GM12878 (cell line): Measurements from ENCODE around the gene XPOT. TPM values are rescaled to one million over a fixed set of nuclear protein-coding genes. Genes with fewer than 3 reads are reported as not detected.

Experiments
- ATAC-seq: fragments of 200-7000 bp; cut with Tn5 transposase; 3 replicates; pipeline ENCODE4 v1.9.1; 2020; ENCODE audit warnings: mild to moderate bottlenecking, moderate library complexity
- BruUV-seq: library from RNA; stranded (reverse); fragments of 400-500 nt; replicated peaks from 2 replicates; lab custom pipeline; 2021; lab: Mats Ljungman, UMichigan
- CTCF ChIA-PET: fragments of 300-600 bp; sonication (Branson Sonifier 250); formaldehyde crosslinking; extraction: SDS; loops from one replicate; lab custom pipeline; 2021; ENCODE audit warnings: inconsistent platforms; lab: Yijun Ruan, JAX
- POLR2A ChIA-PET: fragments of 350-600 bp; formaldehyde crosslinking; extraction: SDS; loops from one replicate; lab custom pipeline; 2021; ENCODE audit warnings: inconsistent platforms; lab: Charles Lee
- RAD21 ChIA-PET: fragments of 300-600 bp; sonication (Branson Sonifier 250); formaldehyde crosslinking; loops from one replicate; lab custom pipeline; 2023; ENCODE audit warnings: antibody characterized with exemption; ENCODE audit not compliant: unreplicated experiment; lab: Charles Lee
- SMC1A ChIA-PET: fragments of 300-600 bp; sonication (Branson Sonifier 250); formaldehyde crosslinking; loops from one replicate; lab custom pipeline; 2023; ENCODE audit not compliant: unreplicated experiment, uncharacterized antibody; lab: Charles Lee
- DNase-seq: peaks from one replicate; pipeline ENCODE4 v3.0.0-alpha.2; 2011; ENCODE audit warnings: low read depth, low spot score
- FAIRE-seq: peaks from 3 replicates; lab custom pipeline; 2011; peaks lifted over from hg19 to GRCh38; lab: Jason Lieb, UNC
- H2AFZ ChIP-seq: 2 replicates; pipeline ENCODE4 v1.6.0; 2011; ENCODE audit warnings: low read depth, low read length, control low read depth; ENCODE audit not compliant: control insufficient read depth
- H3K27ac ChIP-seq: 2 replicates; pipeline ENCODE4 v1.5.1; 2011; ENCODE audit warnings: control low read depth; ENCODE audit not compliant: control insufficient read depth, insufficient read depth
- H3K27me3 ChIP-seq, 2 experiments: replicated peaks in 1 of 2; 2 replicates each; pipeline versions ENCODE4 v1.6.0 to v1.6.1; 2011; ENCODE audit warnings: low read length in 1 of 2; ENCODE audit not compliant: control insufficient read depth in 2 of 2, insufficient read depth in 2 of 2
- H3K36me3 ChIP-seq, 2 experiments: 2 replicates each; pipeline ENCODE4 v1.5.1; 2011; ENCODE audit warnings: low read length in 1 of 2; ENCODE audit not compliant: control insufficient read depth in 2 of 2, insufficient read depth in 2 of 2
- H3K4me1 ChIP-seq: 2 replicates; pipeline ENCODE4 v1.6.1; 2011; ENCODE audit warnings: mild to moderate bottlenecking, low read length, moderate library complexity, mixed read lengths; ENCODE audit not compliant: control insufficient read depth, insufficient read depth
- H3K4me2 ChIP-seq: 2 replicates; pipeline ENCODE4 v1.6.0; 2011; ENCODE audit warnings: control low read depth; ENCODE audit not compliant: control insufficient read depth, insufficient read depth
- H3K4me3 ChIP-seq: fragments of 200-600 bp; sonication (generic); 2 replicates; pipeline ENCODE4 v1.5.1; 2016
- H3K79me2 ChIP-seq: 2 replicates; pipeline ENCODE4 v1.6.0; 2011; ENCODE audit warnings: low read length; ENCODE audit not compliant: control insufficient read depth, insufficient read depth
- H3K9ac ChIP-seq: 2 replicates; pipeline ENCODE4 v1.8.0; 2011; ENCODE audit warnings: low read length, control low read depth, mixed read lengths; ENCODE audit not compliant: control insufficient read depth, insufficient read depth
- H3K9me3 ChIP-seq: replicated peaks from 3 replicates; pipeline ENCODE4 v1.5.1; 2011; ENCODE audit warnings: mild to moderate bottlenecking, low read length; ENCODE audit not compliant: control insufficient read depth, insufficient read depth
- H4K20me1 ChIP-seq: 2 replicates; pipeline ENCODE4 v1.6.0; 2011; ENCODE audit not compliant: control insufficient read depth, insufficient read depth
- BMI1 ChIP-seq: fragments of 450-650 bp; IDR thresholded peaks from 2 replicates; pipeline ENCODE4 v1.6.1; 2016; ENCODE audit warnings: mild to moderate bottlenecking, moderate library complexity, borderline replicate concordance
- CEBPB ChIP-seq, 2 experiments: fragments of 150-350 bp in 1 of 2; IDR thresholded peaks; 2 replicates each; pipeline ENCODE4 v1.6.1; 2012 to 2014; ENCODE audit warnings: low read depth in 2 of 2, low read length in 2 of 2, borderline replicate concordance in 1 of 2, inconsistent platforms in 1 of 2
- DPF2 ChIP-seq: fragments of 450-650 bp; IDR thresholded peaks from 2 replicates; pipeline ENCODE4 v1.6.1; 2017; ENCODE audit warnings: mild to moderate bottlenecking
- ESRRA ChIP-seq: IDR thresholded peaks from 2 replicates; pipeline ENCODE4 v1.6.1; 2012; ENCODE audit warnings: mild to moderate bottlenecking, low read length, improper control_type of control experiment
- HDAC2 ChIP-seq: fragments of 200-600 bp; sonication (generic); IDR thresholded peaks from 2 replicates; pipeline ENCODE4 v1.6.1; 2017
- HDAC6 ChIP-seq: fragments of 200-600 bp; sonication (generic); IDR thresholded peaks from one replicate; pipeline ENCODE4 v1.8.0; 2017; ENCODE audit warnings: antibody characterized with exemption; ENCODE audit not compliant: unreplicated experiment
- HDGF ChIP-seq: fragments of 450-650 bp; IDR thresholded peaks from 2 replicates; pipeline ENCODE4 v1.6.1; 2016; ENCODE audit warnings: antibody characterized with exemption
- IRF5 ChIP-seq: fragments of 450-650 bp; IDR thresholded peaks from 2 replicates; pipeline ENCODE4 v1.6.1; 2017; ENCODE audit warnings: borderline replicate concordance
- NFIC ChIP-seq: IDR thresholded peaks from 2 replicates; pipeline ENCODE4 v1.6.1; 2012; ENCODE audit warnings: low read depth, mild to moderate bottlenecking, inconsistent platforms, low read length, moderate library complexity
- PML ChIP-seq: IDR thresholded peaks from 2 replicates; pipeline ENCODE4 v1.6.1; 2012; ENCODE audit warnings: low read length, inconsistent platforms
- RELA ChIP-seq: fragments of 450-650 bp; IDR thresholded peaks from 2 replicates; pipeline ENCODE4 v1.8.0; 2014; ENCODE audit warnings: borderline replicate concordance; ENCODE audit not compliant: partially characterized antibody
- SRF ChIP-seq, 2 experiments: IDR thresholded peaks; 2 replicates each; pipeline ENCODE4 v1.6.1; 2011; ENCODE audit warnings: low read depth in 2 of 2, low read length in 2 of 2, mild to moderate bottlenecking in 1 of 2, moderate library complexity in 1 of 2
- STAT1 ChIP-seq: fragments of 450-650 bp; conservative IDR thresholded peaks from 2 replicates; pipeline ENCODE4 v1.6.1; 2014; ENCODE audit warnings: antibody characterized with exemption, mild to moderate bottlenecking
- SUZ12 ChIP-seq: fragments of 200-600 bp; sonication (generic); IDR thresholded peaks from one replicate; pipeline ENCODE4 v1.6.1; 2018; ENCODE audit warnings: antibody characterized with exemption, mild to moderate bottlenecking; ENCODE audit not compliant: unreplicated experiment
- USF2 ChIP-seq: IDR thresholded peaks from 2 replicates; pipeline ENCODE4 v1.6.1; 2011; ENCODE audit warnings: low read depth, low read length, improper control_type of control experiment, borderline replicate concordance
- ZNF207 ChIP-seq: fragments of 450-650 bp; IDR thresholded peaks from 2 replicates; pipeline ENCODE4 v1.6.1; 2014; ENCODE audit warnings: antibody characterized with exemption, mild to moderate bottlenecking, borderline replicate concordance
- ZNF384 ChIP-seq: IDR thresholded peaks from 2 replicates; pipeline ENCODE4 v1.6.1; 2012; ENCODE audit warnings: low read depth, mild to moderate bottlenecking, low read length, improper control_type of control experiment, borderline replicate concordance
- ZNF622 ChIP-seq: fragments of 450-650 bp; IDR thresholded peaks from 2 replicates; pipeline ENCODE4 v1.6.1; 2017; ENCODE audit warnings: mild to moderate bottlenecking, inconsistent platforms
- ZNF687 ChIP-seq: fragments of 450-650 bp; IDR thresholded peaks from 2 replicates; pipeline ENCODE4 v1.6.1; 2017; ENCODE audit warnings: mild to moderate bottlenecking, moderate library complexity
- ZSCAN29 ChIP-seq: fragments of 450-650 bp; IDR thresholded peaks from 2 replicates; pipeline ENCODE4 v1.6.1; 2017; ENCODE audit warnings: mild to moderate bottlenecking, moderate library complexity
- WGBS: methylation state at CpG from one replicate; pipeline ENCODE4 v1.1.6; 2016; ENCODE audit warnings: low lambda C conversion rate; ENCODE audit not compliant: insufficient replicate concordance, insufficient coverage; ENCODE audit errors: missing lambda C conversion rate; 5-methylcytosine and 5-hydroxymethylcytosine counted together
- in situ Hi-C: fragments of 300-500 bp; cut with MboI; formaldehyde crosslinking; loops from 9 replicates; pipeline ENCODE4 v1.14.3; 2018; ENCODE audit warnings: mixed read lengths
- intact Hi-C: fragments of 100-400 bp; cut with micrococcal nuclease; formaldehyde crosslinking; loops from one replicate; pipeline ENCODE4 v1.14.2; 2022; ENCODE audit not compliant: unreplicated experiment
- polyA plus RNA-seq, 11 experiments: library from polyadenylated mRNA; depleted of rRNA in 4 of 11; unstranded in 6 of 11; stranded (reverse) in 5 of 11; fragments of >200 nt; fragmentation: Nextera tagmentation in 4 of 11; fragmentation: Illumina TruSeq in 1 of 11; extraction: Ambion mirVana in 4 of 11; extraction: Trizol in 1 of 11; gene quantifications; 1 replicate in 1 of 11; 2 replicates in 10 of 11; pipeline versions ENCODE4 v1.2.1 to v1.2.3, GENCODE V29; 2011 to 2016; ENCODE audit warnings: inconsistent platforms in 2 of 11, missing spikeins in 2 of 11, low read depth in 1 of 11
- total RNA-seq, 4 experiments: library from RNA; depleted of rRNA in 3 of 4; stranded (reverse); fragments of >200 nt in 3 of 4; fragmentation: Illumina TruSeq in 1 of 4; extraction: Trizol in 1 of 4; gene quantifications; 2 replicates each; pipeline versions ENCODE4 v1.2.1 to v1.2.3, GENCODE V29; 2013 to 2021

XPOT gene
- total and polyA plus RNA-seq, 10 of the 15 experiments (the other 5 are each of a cell fraction or from before 2014, with no cell fraction given): 11.9 to 66.3 (median 54.7) TPM

GRCh38 chr12:64411427-64411826 lies 7.2 kb downstream of the XPOT start (continued):
- TF ChIP-seq DPF2 (no peak), SRF (IDR thresholded peaks at IDR 0.05; ENCODE audit: low read depth in 2 of 2, low read length in 2 of 2) (no peak), NFIC (no peak), PML (no peak), HDAC2 (no peak), STAT1 (no peak)

GRCh38 chr12:64412459-64412858 lies 8.3 kb downstream of the XPOT start:
- FAIRE-seq (no peak), DNase-seq (no peak), ATAC-seq (no peak)
- CTCF ChIA-PET: no interaction called here
- intact Hi-C loops (no loop called here), in situ Hi-C loops (no loop called here)
- Histone ChIP-seq H3K79me2 (peaks cover 9% of the 10 kb centered on the region), H3K9ac (no peak overlapping the region), H3K4me1 (no peaks in the 10 kb centered on the region), H3K27ac (no peak overlapping the region), H3K4me3 (no peak overlapping the region), H3K27me3 (no peaks in the 10 kb centered on the region), H2AFZ (no peak overlapping the region), H3K9me3 (no peaks in the 10 kb centered on the region), H3K4me2 (no peak overlapping the region), H4K20me1 (no peaks in the 10 kb centered on the region), H3K36me3 (peaks cover 3 to 12% of the 10 kb centered on the region in 2 experiments; a peak in 3 of 4 replicates)
- no TSS peak for BruUV-seq
- POLR2A ChIA-PET: no interaction called here
- SMC1A ChIA-PET: interaction anchor here (1.4 kb wide), 1 partner anchor 9 kb away, joined by 3 read pairs; no protein-coding TSS in a partner anchor
- 98% methylated on average over 2 of the region's 2 CpGs for WGBS
- RAD21 ChIA-PET: no interaction called here
- TF ChIP-seq ZNF207 (no peak), HDAC6 (no peak), ZSCAN29 (no peak), SUZ12 (no peak), CEBPB (IDR thresholded peaks at IDR 0.05; ENCODE audit: borderline replicate concordance in 1 of 2, low read depth in 2 of 2, low read length in 2 of 2) (no peak), ZNF687 (no peak), BMI1 (no peak), USF2 (no peak), ESRRA (no peak), HDGF (no peak), ZNF384 (no peak), IRF5 (no peak), RELA (no peak), ZNF622 (no peak)
